Measurements from ENCODE around the gene CACNA2D1.

- TF ChIP-seq, protein P1, sequence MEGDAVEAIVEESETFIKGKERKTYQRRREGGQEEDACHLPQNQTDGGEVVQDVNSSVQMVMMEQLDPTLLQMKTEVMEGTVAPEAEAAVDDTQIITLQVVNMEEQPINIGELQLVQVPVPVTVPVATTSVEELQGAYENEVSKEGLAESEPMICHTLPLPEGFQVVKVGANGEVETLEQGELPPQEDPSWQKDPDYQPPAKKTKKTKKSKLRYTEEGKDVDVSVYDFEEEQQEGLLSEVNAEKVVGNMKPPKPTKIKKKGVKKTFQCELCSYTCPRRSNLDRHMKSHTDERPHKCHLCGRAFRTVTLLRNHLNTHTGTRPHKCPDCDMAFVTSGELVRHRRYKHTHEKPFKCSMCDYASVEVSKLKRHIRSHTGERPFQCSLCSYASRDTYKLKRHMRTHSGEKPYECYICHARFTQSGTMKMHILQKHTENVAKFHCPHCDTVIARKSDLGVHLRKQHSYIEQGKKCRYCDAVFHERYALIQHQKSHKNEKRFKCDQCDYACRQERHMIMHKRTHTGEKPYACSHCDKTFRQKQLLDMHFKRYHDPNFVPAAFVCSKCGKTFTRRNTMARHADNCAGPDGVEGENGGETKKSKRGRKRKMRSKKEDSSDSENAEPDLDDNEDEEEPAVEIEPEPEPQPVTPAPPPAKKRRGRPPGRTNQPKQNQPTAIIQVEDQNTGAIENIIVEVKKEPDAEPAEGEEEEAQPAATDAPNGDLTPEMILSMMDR (IDR thresholded peaks at IDR 0.05) = no peak
- no peak for TF ChIP-seq POLR2A (IDR thresholded peaks at IDR 0.05)
Measured at GRCh38 chr7:82404652-82405051, 38.9 kb downstream of the CACNA2D1 start.
